Measurements from ENCODE around the gene PCBD2. TPM values are rescaled to one million over a fixed set of nuclear protein-coding genes. Genes with fewer than 3 reads are reported as not detected.

PCBD2 gene
- total and polyA plus RNA-seq, 2 of the 8 experiments (the other 6 are each of a cell fraction or from before 2014, with no cell fraction given), result 4.8 to 10.3 TPM

DNA sequence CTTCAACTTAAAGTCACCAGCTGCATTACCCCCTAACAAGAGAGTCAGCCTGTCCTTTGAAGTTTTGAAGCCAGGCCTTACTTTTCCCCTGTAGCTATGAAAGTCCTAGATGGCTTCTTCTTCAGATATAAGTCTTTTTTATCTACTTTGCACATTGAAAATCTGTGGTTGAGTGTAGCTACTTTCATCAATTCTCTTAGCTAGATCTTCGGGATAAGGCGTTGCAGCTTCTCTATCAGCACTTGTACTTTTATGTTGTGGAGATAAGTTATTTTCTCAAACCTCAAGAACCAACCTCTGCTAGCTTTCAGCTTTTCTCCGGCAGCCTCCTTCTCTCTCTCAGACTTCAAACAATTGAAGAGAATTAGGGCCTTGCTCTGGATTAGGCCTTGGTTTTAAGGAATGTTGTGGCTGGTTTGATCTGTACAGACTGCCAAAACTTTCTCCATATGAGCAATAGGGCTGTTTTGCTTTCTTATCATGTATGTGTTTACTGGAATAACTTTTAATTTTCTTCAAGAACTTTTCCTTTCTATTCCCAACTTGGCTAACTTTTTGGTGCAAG is 84.4 kb downstream of the PCBD2 start:
- Histone ChIP-seq H3K79me2 (ENCODE audit: control insufficient read depth in 1 of 2, insufficient read depth in 2 of 2, low read length in 2 of 2) (no peaks in the 10 kb centered on the region), H4K91ac (replicated peaks; ENCODE audit: insufficient read length, low read length) (no peak overlapping the region), H3K4me1 (replicated peaks in 1 of 4; ENCODE audit: control insufficient read depth in 3 of 4, insufficient read depth in 4 of 4, low read length in 3 of 4) (peaks cover 0 to 9% (median 6%) of the 10 kb centered on the region in 4 experiments; a peak in 4 of 7 replicates), H3K18ac (ENCODE audit: extremely low read depth, low read length) (no peak overlapping the region), H2BK120ac (replicated peaks; ENCODE audit: low read depth, low read length) (no peak overlapping the region), H3K9me3 (ENCODE audit: insufficient read depth in 2 of 2, low read depth in 1 of 2, low read length in 1 of 2) (no peaks in the 10 kb centered on the region), H2BK12ac (ENCODE audit: low read depth, low read length) (no peak overlapping the region), H3K56ac (replicated peaks; ENCODE audit: insufficient read length, low read depth, low read length) (no peak overlapping the region), H3K27ac (ENCODE audit: low read depth, low read length) (no peak overlapping the region), H4K5ac (ENCODE audit: insufficient read length, low read depth, low read length) (no peak overlapping the region), H3K4me3 (ENCODE audit: extremely low read depth in 1 of 4, insufficient read depth in 2 of 4, low read depth in 3 of 4, low read length in 4 of 4) (no peak overlapping the region), H3K23me2 (ENCODE audit: low read depth, low read length) (no peaks in the 10 kb centered on the region), H2AFZ (ENCODE audit: low read length) (no peak overlapping the region), H2BK15ac (ENCODE audit: low read length) (no peak overlapping the region), H2BK5ac (ENCODE audit: low read depth, low read length) (no peak overlapping the region), H4K20me1 (replicated peaks in 1 of 2; ENCODE audit: control insufficient read depth in 1 of 2, insufficient read depth in 2 of 2, low read length in 2 of 2) (no peaks in the 10 kb centered on the region), H4K8ac (ENCODE audit: extremely low read depth, insufficient read depth, low read length) (no peak overlapping the region), H3K23ac (ENCODE audit: insufficient read length) (no peak overlapping the region), H3K79me1 (ENCODE audit: low read depth, low read length) (no peaks in the 10 kb centered on the region), H3K14ac (ENCODE audit: insufficient read length) (no peak overlapping the region), H2AK5ac (ENCODE audit: low read depth, low read length) (no peak overlapping the region), H2BK20ac (ENCODE audit: low read length) (no peak overlapping the region), H3K27me3 (replicated peaks in 1 of 4; ENCODE audit: control insufficient read depth in 3 of 4, extremely low read depth in 1 of 4, insufficient read depth in 3 of 4, low read length in 3 of 4) (no peaks in the 10 kb centered on the region), H3K9ac (replicated peaks in 1 of 4; ENCODE audit: extremely low read depth in 1 of 4, low read depth in 3 of 4, low read length in 3 of 4) (no peak overlapping the region), H3K4me2 (ENCODE audit: insufficient read depth in 1 of 2, low read depth in 2 of 2, low read length in 2 of 2) (peak overlapping the region in 1 of 2 experiments; percentile 25; a peak in 1 of 4 replicates), H3K36me3 (ENCODE audit: control insufficient read depth in 2 of 4, insufficient read depth in 4 of 4, low read length in 3 of 4) (no peaks in the 10 kb centered on the region), H3K4ac (replicated peaks; ENCODE audit: insufficient read length, low read depth, low read length) (no peak overlapping the region)
- 89% methylated on average over 3 of the region's 3 CpGs; no CpG with 5 or more reads in 1 of the 2 experiments for WGBS, 2 experiments (ENCODE audit: extremely low coverage in 1 of 2, insufficient coverage in 1 of 2, insufficient read length in 1 of 2, insufficient replicate concordance in 2 of 2, low coverage in 1 of 2, low lambda C conversion rate in 2 of 2, missing lambda C conversion rate in 1 of 2)
- ChIA-PET CTCF (ENCODE audit: partially characterized antibody) (interaction anchor here (0.6 to 0.8 kb wide), 2 partner anchors 16 to 354 kb away, joined by 3 read pairs; no protein-coding TSS in a partner anchor), POLR2A (ENCODE audit: partially characterized antibody) (no interaction called here)
- DNase-seq (ENCODE audit: low read depth in 1 of 2, low spot score in 2 of 2), result no peak
- FAIRE-seq, result no peak
- no peak for TF ChIP-seq EP300 (IDR thresholded peaks at IDR 0.05; ENCODE audit: borderline replicate concordance in 1 of 2, low read depth in 2 of 2, low read length in 2 of 2)
- no peak for TF ChIP-seq HDAC6 (IDR thresholded peaks at IDR 0.05; ENCODE audit: low read depth, low read length)
- TF ChIP-seq, protein P1, sequence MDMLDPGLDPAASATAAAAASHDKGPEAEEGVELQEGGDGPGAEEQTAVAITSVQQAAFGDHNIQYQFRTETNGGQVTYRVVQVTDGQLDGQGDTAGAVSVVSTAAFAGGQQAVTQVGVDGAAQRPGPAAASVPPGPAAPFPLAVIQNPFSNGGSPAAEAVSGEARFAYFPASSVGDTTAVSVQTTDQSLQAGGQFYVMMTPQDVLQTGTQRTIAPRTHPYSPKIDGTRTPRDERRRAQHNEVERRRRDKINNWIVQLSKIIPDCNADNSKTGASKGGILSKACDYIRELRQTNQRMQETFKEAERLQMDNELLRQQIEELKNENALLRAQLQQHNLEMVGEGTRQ (IDR thresholded peaks at IDR 0.05; ENCODE audit: low read length), result no peak
- no peak for TF ChIP-seq RNF2 (IDR thresholded peaks at IDR 0.05; ENCODE audit: borderline replicate concordance, low read depth, low read length, missing control alignments, poor library complexity, severe bottlenecking)
- TF ChIP-seq ZNF274 (IDR thresholded peaks at IDR 0.05; ENCODE audit: borderline replicate concordance, extremely low read depth, low read length), result no peak
- no peak for TF ChIP-seq RAD21 (IDR thresholded peaks at IDR 0.05 in 1 of 2, conservative IDR thresholded peaks at IDR 0.05 in 1 of 2; ENCODE audit: low read depth in 2 of 2, low read length in 2 of 2)
- no peak for TF ChIP-seq TBP (IDR thresholded peaks at IDR 0.05; ENCODE audit: low read depth, low read length)
